HG03095 (cell line): ENCODE measurements around the gene IL17D.
A peak's percentile ranks its signal among the peaks of the same experiment; 100 is the strongest.

Source experiments
- ATAC-seq: cut with Tn5 transposase; IDR thresholded peaks from one replicate; pipeline ENCODE4 v1.9.1; 2021; ENCODE audit warnings: moderate library complexity; ENCODE audit not compliant: unreplicated experiment

Gene IL17D

GRCh38 chr13:20686863-20687579 is 16.5 kb upstream of the IL17D start:
- no peak for ATAC-seq

- no peak for ATAC-seq
These were observed 14.2 kb upstream of the IL17D start for GRCh38 chr13:20689291-20689690.

- ATAC-seq: no peak
These were observed 11.9 kb upstream of the IL17D start for GRCh38 chr13:20691616-20692015.

GRCh38 chr13:20696073-20696472 is 7.4 kb upstream of the IL17D start:
- no peak for ATAC-seq

GRCh38 chr13:20699715-20700114 is 3.8 kb upstream of the IL17D start:
- no peak for ATAC-seq

GRCh38 chr13:20700288-20700687 is 3.2 kb upstream of the IL17D start:
- no peak for ATAC-seq

- no peak for ATAC-seq
These were observed 2.0 kb upstream of the IL17D start for GRCh38 chr13:20701461-20701860.

- ATAC-seq: no peak
These were observed 977 bp upstream of the IL17D start for GRCh38 chr13:20702530-20702914.

GRCh38 chr13:20703780-20704458 is 420 bp downstream of the IL17D start:
- peak; percentile 91 for ATAC-seq

GRCh38 chr13:20704459-20705069 is 1.1 kb downstream of the IL17D start:
- no peak for ATAC-seq

GRCh38 chr13:20706661-20707060 is 3.2 kb downstream of the IL17D start:
- ATAC-seq: no peak

GRCh38 chr13:20708216-20708615 is 4.7 kb downstream of the IL17D start:
- no peak for ATAC-seq

GRCh38 chr13:20709369-20709768 is 5.9 kb downstream of the IL17D start:
- no peak for ATAC-seq

GRCh38 chr13:20709782-20710181 is 6.3 kb downstream of the IL17D start:
- ATAC-seq: no peak

- ATAC-seq: no peak
These were observed 8.0 kb downstream of the IL17D start for GRCh38 chr13:20711301-20712044.

- no peak for ATAC-seq
These were observed 9.5 kb downstream of the IL17D start for GRCh38 chr13:20713014-20713376.

GRCh38 chr13:20713751-20714150 is 10.3 kb downstream of the IL17D start:
- no peak for ATAC-seq

GRCh38 chr13:20714161-20714560 is 10.7 kb downstream of the IL17D start:
- ATAC-seq: no peak

- ATAC-seq: no peak
These were observed 11.2 kb downstream of the IL17D start for GRCh38 chr13:20714563-20715329.

GRCh38 chr13:20715330-20715712 is 11.8 kb downstream of the IL17D start:
- ATAC-seq: no peak

GRCh38 chr13:20716951-20717350 is 13.5 kb downstream of the IL17D start:
- no peak for ATAC-seq
